ENCODE measurements around the gene CR2.
"Not testable (repeated sequence)": the region's sequence is repeated elsewhere in the genome, so short reads cannot be mapped to it uniquely, and the experiment has no call there.

- TF ChIP-seq, protein P1, sequence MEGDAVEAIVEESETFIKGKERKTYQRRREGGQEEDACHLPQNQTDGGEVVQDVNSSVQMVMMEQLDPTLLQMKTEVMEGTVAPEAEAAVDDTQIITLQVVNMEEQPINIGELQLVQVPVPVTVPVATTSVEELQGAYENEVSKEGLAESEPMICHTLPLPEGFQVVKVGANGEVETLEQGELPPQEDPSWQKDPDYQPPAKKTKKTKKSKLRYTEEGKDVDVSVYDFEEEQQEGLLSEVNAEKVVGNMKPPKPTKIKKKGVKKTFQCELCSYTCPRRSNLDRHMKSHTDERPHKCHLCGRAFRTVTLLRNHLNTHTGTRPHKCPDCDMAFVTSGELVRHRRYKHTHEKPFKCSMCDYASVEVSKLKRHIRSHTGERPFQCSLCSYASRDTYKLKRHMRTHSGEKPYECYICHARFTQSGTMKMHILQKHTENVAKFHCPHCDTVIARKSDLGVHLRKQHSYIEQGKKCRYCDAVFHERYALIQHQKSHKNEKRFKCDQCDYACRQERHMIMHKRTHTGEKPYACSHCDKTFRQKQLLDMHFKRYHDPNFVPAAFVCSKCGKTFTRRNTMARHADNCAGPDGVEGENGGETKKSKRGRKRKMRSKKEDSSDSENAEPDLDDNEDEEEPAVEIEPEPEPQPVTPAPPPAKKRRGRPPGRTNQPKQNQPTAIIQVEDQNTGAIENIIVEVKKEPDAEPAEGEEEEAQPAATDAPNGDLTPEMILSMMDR (IDR thresholded peaks at IDR 0.05) = not testable (repeated sequence)
- not testable (repeated sequence) for TF ChIP-seq ZFX (IDR thresholded peaks at IDR 0.05; ENCODE audit: borderline replicate concordance)
Measured at GRCh38 chr1:207525239-207525638, 71.1 kb downstream of the CR2 start.
